ENCODE results near the gene ASB3.
A peak's percentile ranks its signal among the peaks of the same experiment; 100 is the strongest.

ASB3 gene

GRCh38 chr2:53770264-53770663 lies 16.5 kb downstream of the ASB3 start:
- Histone ChIP-seq H3K4me1 (ENCODE audit: control insufficient read depth, insufficient read depth, low read depth, low read length) (no peaks in the 10 kb centered on the region), H3K27ac (ENCODE audit: low read length, poor library complexity, severe bottlenecking) (no peak overlapping the region), H3K79me1 (replicated peaks; ENCODE audit: low read length, poor library complexity, severe bottlenecking) (peaks cover 15% of the 10 kb centered on the region), H3K36me3 (ENCODE audit: control insufficient read depth in 1 of 2, insufficient read depth in 2 of 2, low read depth in 1 of 2, low read length in 2 of 2) (peaks cover 3 to 6% of the 10 kb centered on the region in 2 experiments), H3K18ac (ENCODE audit: low read depth in 1 of 2, low read length in 2 of 2) (no peak overlapping the region), H3K9ac (ENCODE audit: low read length) (no peak overlapping the region), H2BK120ac (ENCODE audit: low read depth, low read length) (no peak overlapping the region), H3K23ac (ENCODE audit: low read length in 2 of 2) (no peak overlapping the region), H3K4ac (ENCODE audit: low read depth in 1 of 2, low read length in 2 of 2) (no peak overlapping the region), H4K8ac (ENCODE audit: low read length) (no peak overlapping the region), H2BK12ac (ENCODE audit: low read length in 2 of 2) (no peak overlapping the region), H2AFZ (ENCODE audit: low read depth, low read length) (no peak overlapping the region), H2BK15ac (ENCODE audit: low read depth, poor library complexity, severe bottlenecking) (no peak overlapping the region), H3K27me3 (ENCODE audit: control insufficient read depth in 1 of 2, insufficient read depth in 1 of 2, low read length in 2 of 2) (no peaks in the 10 kb centered on the region), H3K9me3 (ENCODE audit: control insufficient read depth, low read length) (no peaks in the 10 kb centered on the region), H3K4me3 (ENCODE audit: insufficient read depth in 1 of 2, low read depth in 1 of 2, low read length in 2 of 2) (no peak overlapping the region), H2AK5ac (ENCODE audit: low read length, severe bottlenecking) (no peak overlapping the region), H3K4me2 (ENCODE audit: low read length, poor library complexity, severe bottlenecking) (no peak overlapping the region), H4K91ac (ENCODE audit: low read length) (no peak overlapping the region), H3K14ac (ENCODE audit: low read length in 2 of 2) (no peak overlapping the region), H2BK5ac (ENCODE audit: low read depth, low read length, poor library complexity, severe bottlenecking) (no peak overlapping the region)
- 93% methylated on average over 2 of the region's 4 CpGs for WGBS
- DNase-seq, result no peak

DNA sequence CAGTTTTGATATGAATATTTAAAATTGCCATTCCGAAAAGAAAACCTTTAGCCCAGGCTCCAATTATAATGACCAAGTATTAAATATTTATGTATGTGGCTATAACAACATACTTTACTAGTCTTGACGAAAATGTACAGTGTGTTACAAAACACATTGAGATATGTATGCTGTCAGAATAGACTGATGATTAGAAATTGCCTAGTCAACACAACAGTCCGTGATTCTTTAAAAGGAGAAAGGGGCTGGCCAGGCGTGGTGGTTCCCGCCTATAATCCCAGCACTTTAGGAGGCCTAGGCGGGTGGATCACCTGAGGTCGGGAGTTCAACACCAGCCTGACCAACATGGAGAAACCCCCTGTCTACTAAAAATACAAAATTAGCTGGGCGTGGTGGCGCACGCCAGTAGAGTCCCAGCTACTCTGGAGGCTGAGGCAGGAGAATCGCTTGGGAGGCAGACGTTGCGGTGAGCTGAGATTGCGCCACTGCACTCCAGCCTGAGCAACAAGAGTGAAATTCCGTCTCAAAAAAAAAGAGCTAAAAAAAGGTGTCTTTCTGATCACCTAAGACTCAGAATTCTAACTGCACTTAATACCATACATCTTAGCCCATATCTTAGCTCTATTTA lies 17.3 kb downstream of the ASB3 start:
- Histone ChIP-seq H3K27ac (ENCODE audit: low read length, poor library complexity, severe bottlenecking) (no peak overlapping the region), H4K8ac (ENCODE audit: low read length) (no peak overlapping the region), H3K4me1 (ENCODE audit: control insufficient read depth, insufficient read depth, low read depth, low read length) (no peaks in the 10 kb centered on the region), H3K27me3 (ENCODE audit: control insufficient read depth in 1 of 2, insufficient read depth in 1 of 2, low read length in 2 of 2) (no peaks in the 10 kb centered on the region), H2BK5ac (ENCODE audit: low read depth, low read length, poor library complexity, severe bottlenecking) (no peak overlapping the region), H3K18ac (ENCODE audit: low read depth in 1 of 2, low read length in 2 of 2) (no peak overlapping the region), H2BK12ac (ENCODE audit: low read length in 2 of 2) (no peak overlapping the region), H4K91ac (ENCODE audit: low read length) (no peak overlapping the region), H3K23ac (ENCODE audit: low read length in 2 of 2) (no peak overlapping the region), H3K4me2 (ENCODE audit: low read length, poor library complexity, severe bottlenecking) (no peak overlapping the region), H2BK15ac (ENCODE audit: low read depth, poor library complexity, severe bottlenecking) (no peak overlapping the region), H3K4me3 (ENCODE audit: insufficient read depth in 1 of 2, low read depth in 1 of 2, low read length in 2 of 2) (no peak overlapping the region), H2BK120ac (ENCODE audit: low read depth, low read length) (no peak overlapping the region), H3K4ac (ENCODE audit: low read depth in 1 of 2, low read length in 2 of 2) (no peak overlapping the region), H2AK5ac (ENCODE audit: low read length, severe bottlenecking) (no peak overlapping the region), H2AFZ (ENCODE audit: low read depth, low read length) (no peak overlapping the region), H3K36me3 (ENCODE audit: control insufficient read depth in 1 of 2, insufficient read depth in 2 of 2, low read depth in 1 of 2, low read length in 2 of 2) (peaks cover 3 to 9% of the 10 kb centered on the region in 2 experiments), H3K79me1 (replicated peaks; ENCODE audit: low read length, poor library complexity, severe bottlenecking) (peaks cover 16% of the 10 kb centered on the region), H3K14ac (ENCODE audit: low read length in 2 of 2) (no peak overlapping the region), H3K9me3 (ENCODE audit: control insufficient read depth, low read length) (no peaks in the 10 kb centered on the region), H3K9ac (ENCODE audit: low read length) (no peak overlapping the region)
- DNase-seq, result no peak
- 96% methylated on average over 13 of the region's 15 CpGs for whole genome bisulfite sequencing

DNA sequence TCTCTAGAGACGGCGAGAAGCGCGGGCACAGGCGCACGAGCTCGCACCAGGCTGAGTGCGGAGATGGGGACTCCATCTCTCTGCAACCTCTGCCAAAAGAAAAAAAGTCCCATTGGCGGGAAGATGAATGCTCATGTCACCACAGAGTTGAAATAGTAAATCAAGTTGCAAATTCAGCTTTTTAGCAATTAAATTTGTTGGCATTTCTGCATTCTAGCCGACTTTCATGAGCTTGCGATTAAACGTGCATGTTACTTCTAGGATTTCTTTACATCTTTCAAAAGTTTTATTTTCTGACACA lies 18.6 kb downstream of the ASB3 start:
- no peak for DNase-seq
- Histone ChIP-seq H3K27me3 (ENCODE audit: control insufficient read depth in 1 of 2, insufficient read depth in 1 of 2, low read length in 2 of 2) (no peaks in the 10 kb centered on the region), H3K14ac (ENCODE audit: low read length in 2 of 2) (no peak overlapping the region), H3K4me2 (ENCODE audit: low read length, poor library complexity, severe bottlenecking) (peak overlapping the region; percentile 76), H3K79me1 (replicated peaks; ENCODE audit: low read length, poor library complexity, severe bottlenecking) (peaks cover 19% of the 10 kb centered on the region), H2BK5ac (ENCODE audit: low read depth, low read length, poor library complexity, severe bottlenecking) (no peak overlapping the region), H4K91ac (ENCODE audit: low read length) (no peak overlapping the region), H2AK5ac (ENCODE audit: low read length, severe bottlenecking) (no peak overlapping the region), H3K9me3 (ENCODE audit: control insufficient read depth, low read length) (no peaks in the 10 kb centered on the region), H3K36me3 (ENCODE audit: control insufficient read depth in 1 of 2, insufficient read depth in 2 of 2, low read depth in 1 of 2, low read length in 2 of 2) (peaks cover 2 to 13% of the 10 kb centered on the region in 2 experiments), H3K4me3 (ENCODE audit: insufficient read depth in 1 of 2, low read depth in 1 of 2, low read length in 2 of 2) (peak overlapping the region; percentile 77 to 90), H3K9ac (ENCODE audit: low read length) (peak overlapping the region; percentile 95), H3K18ac (ENCODE audit: low read depth in 1 of 2, low read length in 2 of 2) (no peak overlapping the region), H3K23ac (ENCODE audit: low read length in 2 of 2) (no peak overlapping the region), H3K4me1 (ENCODE audit: control insufficient read depth, insufficient read depth, low read depth, low read length) (no peaks in the 10 kb centered on the region), H4K8ac (ENCODE audit: low read length) (peak overlapping the region; percentile 8), H3K4ac (ENCODE audit: low read depth in 1 of 2, low read length in 2 of 2) (no peak overlapping the region), H2BK15ac (ENCODE audit: low read depth, poor library complexity, severe bottlenecking) (no peak overlapping the region), H2BK120ac (ENCODE audit: low read depth, low read length) (no peak overlapping the region), H2BK12ac (ENCODE audit: low read length in 2 of 2) (no peak overlapping the region), H2AFZ (ENCODE audit: low read depth, low read length) (no peak overlapping the region), H3K27ac (ENCODE audit: low read length, poor library complexity, severe bottlenecking) (peak overlapping the region; percentile 36)
- 0% methylated on average over 9 of the region's 12 CpGs for WGBS

DNA sequence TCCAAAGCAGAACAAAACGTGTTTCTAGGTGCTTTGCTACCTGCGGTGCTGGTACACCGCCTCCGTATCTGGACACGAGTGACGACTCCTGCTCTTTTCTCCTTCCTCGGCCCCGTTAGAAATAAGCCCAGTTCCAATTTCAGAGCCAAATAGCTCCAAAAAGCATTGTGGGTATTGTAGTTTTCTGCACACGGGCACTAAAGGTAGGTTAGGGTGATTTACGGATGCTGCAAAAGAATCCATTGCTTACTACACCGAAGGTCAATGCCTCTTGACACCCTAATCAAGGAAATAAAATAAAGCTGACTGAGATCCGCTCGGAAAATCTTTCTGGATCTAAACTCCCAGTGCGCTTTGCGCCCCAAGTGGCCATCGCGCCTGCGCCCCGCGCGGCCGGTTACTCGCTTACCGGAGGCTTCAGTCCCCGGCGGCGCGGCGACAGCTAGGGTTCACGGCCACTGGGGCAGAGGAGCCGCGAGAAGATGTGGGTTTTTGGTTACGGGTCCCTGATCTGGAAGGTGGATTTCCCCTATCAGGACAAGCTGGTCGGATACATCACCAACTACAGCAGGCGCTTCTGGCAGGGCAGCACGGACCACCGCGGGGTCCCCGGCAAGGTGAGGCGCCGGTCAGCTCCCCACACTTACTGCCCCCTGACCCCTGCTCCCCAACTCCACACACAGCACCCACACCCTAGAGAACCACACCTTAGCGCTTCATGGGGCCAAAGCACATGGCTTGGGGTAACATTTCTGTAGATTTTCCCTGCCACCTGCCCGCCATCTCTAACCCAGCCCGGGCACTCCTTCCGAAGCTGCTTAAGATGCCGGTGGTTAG lies 19.1 kb downstream of the ASB3 start, which contains the start of gene CHAC2:
TSS of gene CHAC2 (plus strand) at position 400 of the 837 bp plus-strand sequence. CDS start at position 483, 83 bp downstream.
- no peak within 1 kb of the TSS for H2BK5ac ChIP-seq (ENCODE audit: low read depth, low read length, poor library complexity, severe bottlenecking)
- peak within 1 kb of the TSS in 1 of 2 experiments; percentile 6 for H2BK12ac ChIP-seq (ENCODE audit: low read length in 2 of 2)
- H3K4ac ChIP-seq (ENCODE audit: low read depth in 1 of 2, low read length in 2 of 2), result peak within 1 kb of the TSS in 1 of 2 experiments; percentile 87
- no peak within 1 kb of the TSS for H4K91ac ChIP-seq (ENCODE audit: low read length)
- peak within 1 kb of the TSS; percentile 77 for H2BK15ac ChIP-seq (ENCODE audit: low read depth, poor library complexity, severe bottlenecking)
- no peaks in the 10 kb centered on the region for H3K9me3 ChIP-seq (ENCODE audit: control insufficient read depth, low read length)
- peak within 1 kb of the TSS; percentile 87 for H2AFZ ChIP-seq (ENCODE audit: low read depth, low read length)
- H3K27ac ChIP-seq (ENCODE audit: low read length, poor library complexity, severe bottlenecking), result peak within 1 kb of the TSS; percentile 88
- DNase-seq, result peak; percentile 88
- no peaks in the 10 kb centered on the region for H3K27me3 ChIP-seq (ENCODE audit: control insufficient read depth in 1 of 2, insufficient read depth in 1 of 2, low read length in 2 of 2)
- peaks cover 5 to 18% of the 10 kb centered on the region in 2 experiments for H3K36me3 ChIP-seq (ENCODE audit: control insufficient read depth in 1 of 2, insufficient read depth in 2 of 2, low read depth in 1 of 2, low read length in 2 of 2)
- H3K23ac ChIP-seq (ENCODE audit: low read length in 2 of 2), result peak within 1 kb of the TSS in 1 of 2 experiments; percentile 77
- peak within 1 kb of the TSS; percentile 77 to 90 for H3K4me3 ChIP-seq (ENCODE audit: insufficient read depth in 1 of 2, low read depth in 1 of 2, low read length in 2 of 2)
- H3K79me1 ChIP-seq (replicated peaks; ENCODE audit: low read length, poor library complexity, severe bottlenecking), result peaks cover 22% of the 10 kb centered on the region
- H3K14ac ChIP-seq (ENCODE audit: low read length in 2 of 2), result peak within 1 kb of the TSS in 1 of 2 experiments; percentile 35
- H3K9ac ChIP-seq (ENCODE audit: low read length), result peak within 1 kb of the TSS; percentile 95
- H3K4me1 ChIP-seq (ENCODE audit: control insufficient read depth, insufficient read depth, low read depth, low read length), result no peaks in the 10 kb centered on the region
- H3K18ac ChIP-seq (ENCODE audit: low read depth in 1 of 2, low read length in 2 of 2), result peak within 1 kb of the TSS; percentile 44 to 82
- H2BK120ac ChIP-seq (ENCODE audit: low read depth, low read length), result no peak within 1 kb of the TSS
- H3K4me2 ChIP-seq (ENCODE audit: low read length, poor library complexity, severe bottlenecking), result peak within 1 kb of the TSS; percentile 76
- H4K8ac ChIP-seq (ENCODE audit: low read length), result peak within 1 kb of the TSS; percentile 8
- no peak within 1 kb of the TSS for H2AK5ac ChIP-seq (ENCODE audit: low read length, severe bottlenecking)
- under 1% methylated on average over 34 of the region's 46 CpGs for WGBS
